GM21723 (cell line): ENCODE data around the gene TRIB2.
"Not testable (repeated sequence)": the region's sequence is repeated elsewhere in the genome, so short reads cannot be mapped to it uniquely, and the experiment has no call there.

Experiments
- ATAC-seq: cut with Tn5 transposase; IDR thresholded peaks from one replicate; pipeline ENCODE4 v1.9.1; 2021; ENCODE audit warnings: mild to moderate bottlenecking, moderate library complexity; ENCODE audit not compliant: unreplicated experiment

The TRIB2 gene

DNA sequence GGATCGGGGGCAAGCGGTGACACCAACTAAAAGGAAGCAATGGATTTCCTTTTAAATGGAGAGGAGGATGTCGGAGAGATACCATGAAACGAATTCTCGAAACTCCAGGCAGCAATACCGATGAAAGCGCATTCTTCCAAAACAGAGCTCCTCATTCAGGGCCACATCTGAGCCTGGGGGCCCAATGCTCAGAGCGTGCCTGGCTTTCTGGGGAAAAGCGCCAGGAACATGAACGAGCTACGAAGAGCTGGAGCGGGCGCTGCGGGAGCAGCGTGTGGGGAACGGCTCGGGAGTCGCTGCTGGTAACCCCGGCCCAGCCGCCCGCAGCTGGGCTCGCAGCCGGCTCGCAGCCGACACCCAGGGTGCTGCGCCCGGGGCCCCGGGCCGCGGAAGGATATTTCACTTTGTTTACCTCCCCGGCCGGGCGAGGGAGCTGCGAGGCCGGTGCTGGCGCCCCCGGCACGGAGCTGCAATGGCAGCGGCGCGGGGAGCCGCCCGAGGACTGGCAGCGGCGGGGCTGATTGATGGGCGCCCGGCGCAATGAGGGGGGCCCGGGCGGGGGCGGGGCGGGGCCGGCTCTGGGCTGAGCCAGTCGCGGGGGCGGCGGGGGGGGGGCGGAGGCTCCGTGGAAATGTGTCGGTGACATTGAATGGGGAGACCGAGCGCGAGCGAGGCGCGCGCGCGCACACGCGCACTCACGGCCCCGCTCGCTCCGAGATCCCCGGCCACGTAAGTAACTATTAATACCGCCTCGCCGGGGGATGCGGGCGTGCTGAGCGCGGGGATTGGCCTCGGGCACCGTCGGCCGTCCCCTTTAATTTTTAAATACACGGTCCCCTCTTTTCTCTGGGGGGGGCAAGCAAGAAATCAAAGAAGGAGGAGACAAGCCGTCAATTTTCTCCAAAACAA, at the start of gene TRIB2:
Gene TRIB2 (plus strand): TSS at position 655 of the 909 bp plus-strand sequence. CDS start 1,372 bp downstream, outside the sequence.
- ATAC-seq: peak; percentile 65

- ATAC-seq: no peak
These were observed 47.7 kb upstream of the TRIB2 start for GRCh38 chr2:12669036-12669435.

- ATAC-seq: no peak
These were observed 43.9 kb upstream of the TRIB2 start for GRCh38 chr2:12672711-12673315.

DNA sequence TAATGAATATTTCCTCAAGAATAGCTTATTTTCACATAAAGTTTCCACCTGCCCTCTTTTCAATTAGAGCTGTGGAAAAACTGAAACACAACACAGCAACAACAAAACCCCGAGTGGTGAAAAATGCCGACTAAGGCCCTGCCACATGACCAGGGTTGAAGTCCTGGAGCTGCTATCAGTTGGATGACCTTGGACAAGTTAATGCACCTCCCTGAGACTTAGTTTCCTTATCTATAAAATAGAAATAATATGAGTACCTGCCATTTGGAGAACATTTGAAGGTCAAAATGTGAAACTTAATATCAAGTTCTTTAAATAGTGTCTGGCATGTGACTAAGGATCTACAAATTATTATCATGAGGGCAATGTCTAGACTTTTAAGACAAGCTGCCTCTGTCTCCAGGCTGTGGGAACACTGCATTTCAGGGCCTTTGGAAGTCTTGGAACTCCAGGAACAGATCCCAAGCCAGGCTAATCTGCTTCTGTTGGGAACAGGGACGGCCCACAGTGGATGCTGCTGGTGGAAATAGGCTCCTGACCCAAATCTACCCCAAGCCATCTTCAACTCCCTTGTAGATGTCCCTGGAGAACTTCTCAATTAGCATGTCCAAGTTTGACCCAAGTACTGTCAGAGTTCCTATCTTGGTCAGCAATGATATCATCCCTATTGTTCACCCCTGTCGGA, 42.0 kb upstream of the TRIB2 start:
- no peak for ATAC-seq

DNA sequence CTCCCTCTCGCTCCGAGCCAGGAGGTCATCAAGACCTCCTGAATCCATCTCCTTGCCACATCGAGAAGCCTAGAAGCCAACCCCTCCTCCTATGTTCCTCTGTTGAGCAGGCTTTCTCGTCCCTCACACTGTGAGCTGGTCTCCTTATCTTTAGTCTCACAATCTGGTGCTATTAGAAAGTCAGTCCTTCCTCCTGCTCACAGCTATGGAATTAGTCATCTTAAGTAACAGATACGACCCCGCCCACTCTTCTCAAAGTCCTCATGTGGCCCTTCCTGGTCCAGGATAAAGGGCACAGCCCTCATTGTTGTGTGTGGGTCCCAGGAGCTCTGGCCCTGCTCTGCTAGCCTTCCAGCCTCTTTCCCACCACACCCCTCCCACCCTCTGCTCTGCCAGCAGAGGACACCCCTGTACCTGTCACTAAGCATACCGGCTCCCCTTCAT, 41.4 kb upstream of the TRIB2 start:
- ATAC-seq: no peak

GRCh38 chr2:12675801-12676200, 40.9 kb upstream of the TRIB2 start:
- ATAC-seq: no peak

- no peak for ATAC-seq
These were observed 40.0 kb upstream of the TRIB2 start for GRCh38 chr2:12676771-12677170.

- ATAC-seq: no peak
These were observed 38.5 kb upstream of the TRIB2 start for GRCh38 chr2:12678186-12678585.

- no peak for ATAC-seq
These were observed 37.1 kb upstream of the TRIB2 start for GRCh38 chr2:12679550-12680072.

DNA sequence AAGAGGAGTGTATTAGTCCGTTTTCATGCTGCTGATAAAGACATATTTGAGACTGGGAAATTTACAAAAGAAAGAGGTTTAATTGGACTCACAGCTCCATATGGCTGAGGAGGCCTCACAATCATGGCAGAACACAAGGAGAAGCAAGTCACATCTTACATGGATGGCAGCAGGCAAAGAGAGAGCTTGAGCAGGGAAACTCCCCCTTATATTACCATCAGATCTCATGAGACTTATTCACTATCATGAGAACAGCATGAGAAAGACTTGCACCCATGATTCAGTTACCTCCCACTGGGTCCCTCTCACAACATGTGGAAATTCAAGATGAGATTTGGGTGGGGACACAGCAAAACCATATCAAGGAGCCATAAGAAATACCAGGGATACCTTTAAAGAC, 36.6 kb upstream of the TRIB2 start:
- not testable (repeated sequence) for ATAC-seq

DNA sequence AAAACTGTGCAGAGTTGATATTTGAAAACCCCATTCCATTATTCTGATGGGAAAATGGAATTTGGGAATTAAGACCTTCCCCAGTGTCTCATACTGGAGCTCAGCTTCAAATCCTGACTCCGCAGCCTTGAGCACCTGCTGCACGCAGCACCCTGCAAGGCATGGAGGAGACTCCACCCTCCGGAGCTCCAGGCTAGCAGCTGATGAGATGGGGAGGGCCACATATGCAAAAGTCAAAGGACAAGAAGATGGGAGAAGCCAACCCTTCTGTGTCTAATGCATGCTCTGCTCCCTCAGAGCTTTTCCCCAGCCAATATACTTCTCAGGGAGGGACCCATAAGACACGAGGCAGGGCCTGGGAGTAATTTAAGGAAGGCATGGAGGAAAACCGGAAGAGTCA, 34.7 kb upstream of the TRIB2 start:
- no peak for ATAC-seq

- ATAC-seq: no peak
These were observed 33.2 kb upstream of the TRIB2 start for GRCh38 chr2:12683457-12684100.

GRCh38 chr2:12684471-12684936, 32.2 kb upstream of the TRIB2 start:
- ATAC-seq: no peak

- no peak for ATAC-seq
These were observed 31.6 kb upstream of the TRIB2 start for GRCh38 chr2:12685145-12685544.

GRCh38 chr2:12685956-12686355, 30.8 kb upstream of the TRIB2 start:
- ATAC-seq: no peak

- ATAC-seq: no peak
These were observed 29.9 kb upstream of the TRIB2 start for GRCh38 chr2:12686708-12687283.

DNA sequence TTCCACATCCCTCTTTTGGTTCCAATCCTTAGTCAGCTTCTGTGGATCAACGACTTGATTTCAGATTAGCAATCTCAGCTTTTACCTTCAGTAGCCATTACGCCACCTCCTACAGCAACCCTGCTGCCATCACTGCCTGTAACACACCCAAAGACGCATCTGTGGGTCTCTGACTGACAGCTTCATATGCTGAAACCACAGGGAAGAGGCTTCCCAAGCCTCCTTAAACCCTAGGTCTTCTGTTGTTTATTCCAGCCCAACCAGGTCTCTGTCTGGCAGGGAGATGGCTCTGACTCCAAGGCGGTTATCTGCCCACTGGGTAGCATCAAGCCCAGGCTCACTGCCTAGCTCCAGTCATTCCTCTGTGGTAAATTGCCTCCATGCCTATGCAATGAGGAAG, 28.6 kb upstream of the TRIB2 start:
- ATAC-seq: no peak

- no peak for ATAC-seq
These were observed 27.8 kb upstream of the TRIB2 start for GRCh38 chr2:12688893-12689292.

- ATAC-seq: no peak
These were observed 23.2 kb upstream of the TRIB2 start for GRCh38 chr2:12693509-12693908.

DNA sequence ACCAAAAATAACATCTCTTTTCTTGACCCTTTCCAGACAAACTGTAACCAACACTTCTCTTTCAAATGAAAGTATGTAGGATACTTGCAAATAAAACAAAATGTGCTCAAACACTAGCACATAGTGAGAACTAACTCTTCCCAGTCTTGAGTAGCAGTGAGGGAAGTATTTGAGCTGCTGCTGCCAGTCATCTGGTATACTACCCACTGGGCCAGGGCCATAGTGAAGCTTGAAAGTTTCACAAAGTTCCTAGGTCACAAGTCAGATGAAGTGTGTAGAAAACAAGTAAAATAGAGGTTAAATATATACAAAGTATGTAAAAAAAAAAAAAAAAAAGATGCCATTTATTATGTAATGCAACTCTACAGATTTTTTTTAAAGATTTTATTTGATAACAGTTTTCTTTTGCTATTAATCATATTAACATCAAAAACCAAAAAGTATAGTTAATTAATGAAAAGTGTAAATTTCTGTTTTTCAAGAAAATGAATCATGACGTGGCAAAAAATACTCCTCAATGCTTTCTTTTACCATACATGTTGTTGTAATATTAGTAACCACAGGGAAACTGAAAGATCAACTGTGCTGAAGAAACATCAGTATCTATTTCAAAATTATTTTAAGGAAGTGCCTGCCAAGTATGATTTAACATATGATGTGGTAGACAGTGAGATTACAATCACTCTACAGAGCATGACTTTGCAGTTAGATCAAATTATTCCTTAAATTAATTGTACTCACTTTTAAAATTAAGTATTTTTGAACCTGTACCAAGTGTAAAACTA, 21.6 kb upstream of the TRIB2 start:
- peak; percentile 93 for ATAC-seq
